HEK293 (cell line): Measurements from ENCODE around the gene PYROXD2.

Source experiments
- AEBP2 ChIP-seq: fragments of 450-650 bp; formaldehyde crosslinking; IDR thresholded peaks from 2 replicates; pipeline ENCODE4 v1.5.1; 2016; ENCODE audit warnings: missing biosample characterization, missing genetic modification characterization, borderline replicate concordance
- FEZF1 ChIP-seq: fragments of 450-650 bp; formaldehyde crosslinking; IDR thresholded peaks from 2 replicates; pipeline ENCODE4 v1.5.1; 2016; ENCODE audit warnings: missing biosample characterization, missing genetic modification characterization
- GLI4 ChIP-seq: fragments of 450-650 bp; formaldehyde crosslinking; IDR thresholded peaks from 2 replicates; pipeline ENCODE4 v1.5.1; 2016; ENCODE audit warnings: missing biosample characterization, missing genetic modification characterization
- GLIS1 ChIP-seq: fragments of 450-650 bp; formaldehyde crosslinking; IDR thresholded peaks from 2 replicates; pipeline ENCODE4 v1.5.1; 2016; ENCODE audit warnings: missing biosample characterization, missing genetic modification characterization
- HOXA7 ChIP-seq: sonication (generic); formaldehyde crosslinking; IDR thresholded peaks from 2 replicates; pipeline ENCODE4 v1.8.1; 2022; ENCODE audit warnings: missing genetic modification reagents, borderline replicate concordance
- PBX3 ChIP-seq: sonication (generic); formaldehyde crosslinking; IDR thresholded peaks from 2 replicates; pipeline ENCODE4 v1.8.1; 2022; ENCODE audit warnings: mild to moderate bottlenecking, moderate library complexity, missing genetic modification reagents
- RBAK ChIP-seq: fragments of 450-650 bp; formaldehyde crosslinking; IDR thresholded peaks from 2 replicates; pipeline ENCODE4 v1.5.1; 2016; ENCODE audit warnings: missing biosample characterization, missing genetic modification characterization
- SETDB1 ChIP-seq: IDR thresholded peaks from one replicate; pipeline ENCODE4 v1.6.1; 2017; ENCODE audit warnings: mild to moderate bottlenecking, low read length, moderate library complexity, mixed read lengths; ENCODE audit not compliant: insufficient read length
- SP2 ChIP-seq: fragments of 450-650 bp; formaldehyde crosslinking; IDR thresholded peaks from 2 replicates; pipeline ENCODE4 v1.5.1; 2016; ENCODE audit warnings: missing biosample characterization, missing genetic modification characterization
- ZBTB48 ChIP-seq: fragments of 450-650 bp; formaldehyde crosslinking; IDR thresholded peaks from 2 replicates; pipeline ENCODE4 v1.5.1; 2016; ENCODE audit warnings: missing biosample characterization, missing genetic modification characterization
- ZBTB8A ChIP-seq: fragments of 450-650 bp; formaldehyde crosslinking; IDR thresholded peaks from 2 replicates; pipeline ENCODE4 v1.5.1; 2016; ENCODE audit warnings: missing biosample characterization, missing genetic modification characterization
- ZFP69B ChIP-seq: fragments of 450-650 bp; formaldehyde crosslinking; IDR thresholded peaks from 2 replicates; pipeline ENCODE4 v1.5.1; 2016; ENCODE audit warnings: missing biosample characterization, missing genetic modification characterization
- ZNF112 ChIP-seq: fragments of 450-650 bp; formaldehyde crosslinking; IDR thresholded peaks from 2 replicates; pipeline ENCODE4 v1.5.0; 2017; ENCODE audit warnings: missing biosample characterization, missing genetic modification characterization
- ZNF146 ChIP-seq: fragments of 450-650 bp; formaldehyde crosslinking; IDR thresholded peaks from 2 replicates; pipeline ENCODE4 v1.5.1; 2016; ENCODE audit warnings: missing biosample characterization, missing genetic modification characterization
- ZNF184 ChIP-seq: fragments of 450-650 bp; IDR thresholded peaks from 2 replicates; pipeline ENCODE4 v1.5.1; 2018; ENCODE audit warnings: missing biosample characterization, mild to moderate bottlenecking, missing genetic modification characterization
- ZNF211 ChIP-seq: fragments of 450-650 bp; formaldehyde crosslinking; IDR thresholded peaks from 2 replicates; pipeline ENCODE4 v1.5.1; 2016; ENCODE audit warnings: low read depth, missing biosample characterization, missing genetic modification characterization
- ZNF248 ChIP-seq: fragments of 450-650 bp; formaldehyde crosslinking; IDR thresholded peaks from 2 replicates; pipeline ENCODE4 v1.5.1; 2017; ENCODE audit warnings: missing biosample characterization, missing genetic modification characterization
- ZNF292 ChIP-seq: fragments of 450-650 bp; formaldehyde crosslinking; IDR thresholded peaks from 2 replicates; pipeline ENCODE4 v1.5.1; 2016; ENCODE audit warnings: low read depth, missing biosample characterization, missing genetic modification characterization, borderline replicate concordance
- ZNF324 ChIP-seq: fragments of 450-650 bp; formaldehyde crosslinking; IDR thresholded peaks from 2 replicates; pipeline ENCODE4 v1.5.1; 2016; ENCODE audit warnings: missing biosample characterization, missing genetic modification characterization
- ZNF341 ChIP-seq: fragments of 450-650 bp; formaldehyde crosslinking; IDR thresholded peaks from 2 replicates; pipeline ENCODE4; 2016; ENCODE audit warnings: low read depth, missing biosample characterization, missing genetic modification characterization
- ZNF37A ChIP-seq: fragments of 450-650 bp; IDR thresholded peaks from 2 replicates; pipeline ENCODE4 v1.5.1; 2018; ENCODE audit warnings: missing biosample characterization, missing genetic modification characterization
- ZNF394 ChIP-seq: fragments of 450-650 bp; formaldehyde crosslinking; IDR thresholded peaks from 2 replicates; pipeline ENCODE4 v1.5.1; 2016; ENCODE audit warnings: missing biosample characterization, missing genetic modification characterization, mild to moderate bottlenecking, moderate library complexity, borderline replicate concordance
- ZNF423 ChIP-seq: fragments of 450-650 bp; formaldehyde crosslinking; IDR thresholded peaks from 2 replicates; pipeline ENCODE4 v1.5.1; 2016; ENCODE audit warnings: missing biosample characterization, missing genetic modification characterization
- ZNF530 ChIP-seq: fragments of 450-650 bp; formaldehyde crosslinking; IDR thresholded peaks from 2 replicates; pipeline ENCODE4 v1.5.1; 2016; ENCODE audit warnings: low read depth, missing biosample characterization, missing genetic modification characterization
- ZNF571 ChIP-seq: fragments of 450-650 bp; formaldehyde crosslinking; IDR thresholded peaks from 2 replicates; pipeline ENCODE4 v1.5.0; 2017; ENCODE audit warnings: missing biosample characterization, missing genetic modification characterization
- ZNF624 ChIP-seq: fragments of 450-650 bp; formaldehyde crosslinking; IDR thresholded peaks from 2 replicates; pipeline ENCODE4 v1.5.1; 2017; ENCODE audit warnings: missing biosample characterization, missing genetic modification characterization
- ZNF629 ChIP-seq: fragments of 450-650 bp; formaldehyde crosslinking; IDR thresholded peaks from 2 replicates; pipeline ENCODE4 v1.5.1; 2017; ENCODE audit warnings: missing biosample characterization, missing genetic modification characterization
- ZNF660 ChIP-seq: fragments of 450-650 bp; IDR thresholded peaks from 2 replicates; pipeline ENCODE4 v1.5.1; 2018; ENCODE audit warnings: missing biosample characterization, mild to moderate bottlenecking, missing genetic modification characterization
- ZNF670 ChIP-seq: fragments of 450-650 bp; formaldehyde crosslinking; IDR thresholded peaks from 2 replicates; pipeline ENCODE4 v1.5.1; 2016; ENCODE audit warnings: missing biosample characterization, missing genetic modification characterization, low read depth
- ZNF747 ChIP-seq: fragments of 450-650 bp; formaldehyde crosslinking; IDR thresholded peaks from 2 replicates; pipeline ENCODE4 v1.5.1; 2016; ENCODE audit warnings: missing biosample characterization, missing genetic modification characterization
- ZSCAN16 ChIP-seq: fragments of 450-650 bp; formaldehyde crosslinking; IDR thresholded peaks from 2 replicates; pipeline ENCODE4 v1.5.1; 2016; ENCODE audit warnings: missing biosample characterization, missing genetic modification characterization
- ZSCAN18 ChIP-seq: fragments of 450-650 bp; formaldehyde crosslinking; IDR thresholded peaks from 2 replicates; pipeline ENCODE4 v1.5.1; 2016; ENCODE audit warnings: missing biosample characterization, missing genetic modification characterization
- ZSCAN23 ChIP-seq: fragments of 450-650 bp; formaldehyde crosslinking; IDR thresholded peaks from 2 replicates; pipeline ENCODE4 v1.5.1; 2016; ENCODE audit warnings: missing biosample characterization, missing genetic modification characterization
- TF ChIP-seq, protein P1 (sequence below): fragments of 450-650 bp; formaldehyde crosslinking; IDR thresholded peaks from 2 replicates; pipeline ENCODE4 v1.5.1; 2016; ENCODE audit warnings: missing biosample characterization, missing genetic modification characterization
- TF ChIP-seq, protein P2 (sequence below): fragments of 450-650 bp; formaldehyde crosslinking; IDR thresholded peaks from 2 replicates; pipeline ENCODE4 v1.5.1; 2016; ENCODE audit warnings: missing biosample characterization, missing genetic modification characterization, low read depth
- TF ChIP-seq, protein P3 (sequence below): fragments of 450-650 bp; formaldehyde crosslinking; IDR thresholded peaks from 2 replicates; pipeline ENCODE4 v1.5.1; 2016; ENCODE audit warnings: missing biosample characterization, missing genetic modification characterization

Gene PYROXD2

GRCh38 chr10:98446661-98447221, 31.8 kb upstream of the PYROXD2 start, which contains the start of gene HPS1 (continued):
- no peak for TF ChIP-seq ZNF423 (tag by site-specific recombination)
- TF ChIP-seq GLIS1 (tag by site-specific recombination), result peak; percentile 45; the same call in 1 of the 2 replicates
- no peak for TF ChIP-seq ZSCAN18
- TF ChIP-seq ZNF660 (tag by site-specific recombination), result peak; percentile 83
- no peak for TF ChIP-seq PBX3
- no peak for TF ChIP-seq ZSCAN16 (tag by site-specific recombination)
- peak; percentile 87 for TF ChIP-seq ZNF341 (tag by site-specific recombination)
- no peak for TF ChIP-seq ZNF211 (tag by site-specific recombination)
- TF ChIP-seq FEZF1 (tag by site-specific recombination), result no peak
- TF ChIP-seq ZNF670 (tag by site-specific recombination), result no peak
- TF ChIP-seq ZFP69B (tag by site-specific recombination), result no peak
- TF ChIP-seq ZBTB8A (tag by site-specific recombination), result peak; percentile 31; the same call in 1 of the 2 replicates
- no peak for TF ChIP-seq ZNF747 (tag by site-specific recombination)
- no peak for TF ChIP-seq GLI4 (tag by site-specific recombination)
- peak; percentile 74; the same call in 1 of the 2 replicates for TF ChIP-seq ZNF324 (tag by site-specific recombination)
- no peak for TF ChIP-seq RBAK (tag by site-specific recombination)
- TF ChIP-seq, protein P1, sequence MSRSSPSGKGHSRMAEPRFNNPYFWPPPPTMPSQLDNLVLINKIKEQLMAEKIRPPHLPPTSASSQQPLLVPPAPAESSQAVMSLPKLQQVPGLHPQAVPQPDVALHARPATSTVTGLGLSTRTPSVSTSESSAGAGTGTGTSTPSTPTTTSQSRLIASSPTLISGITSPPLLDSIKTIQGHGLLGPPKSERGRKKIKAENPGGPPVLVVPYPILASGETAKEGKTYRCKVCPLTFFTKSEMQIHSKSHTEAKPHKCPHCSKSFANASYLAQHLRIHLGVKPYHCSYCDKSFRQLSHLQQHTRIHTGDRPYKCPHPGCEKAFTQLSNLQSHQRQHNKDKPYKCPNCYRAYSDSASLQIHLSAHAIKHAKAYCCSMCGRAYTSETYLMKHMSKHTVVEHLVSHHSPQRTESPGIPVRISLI (tag by site-specific recombination), result no peak
- TF ChIP-seq, protein P2, sequence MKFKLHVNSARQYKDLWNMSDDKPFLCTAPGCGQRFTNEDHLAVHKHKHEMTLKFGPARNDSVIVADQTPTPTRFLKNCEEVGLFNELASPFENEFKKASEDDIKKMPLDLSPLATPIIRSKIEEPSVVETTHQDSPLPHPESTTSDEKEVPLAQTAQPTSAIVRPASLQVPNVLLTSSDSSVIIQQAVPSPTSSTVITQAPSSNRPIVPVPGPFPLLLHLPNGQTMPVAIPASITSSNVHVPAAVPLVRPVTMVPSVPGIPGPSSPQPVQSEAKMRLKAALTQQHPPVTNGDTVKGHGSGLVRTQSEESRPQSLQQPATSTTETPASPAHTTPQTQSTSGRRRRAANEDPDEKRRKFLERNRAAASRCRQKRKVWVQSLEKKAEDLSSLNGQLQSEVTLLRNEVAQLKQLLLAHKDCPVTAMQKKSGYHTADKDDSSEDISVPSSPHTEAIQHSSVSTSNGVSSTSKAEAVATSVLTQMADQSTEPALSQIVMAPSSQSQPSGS, result no peak
- no peak; the same call in none of the 2 replicates for TF ChIP-seq ZNF629 (tag by site-specific recombination)
- TF ChIP-seq ZNF530, result no peak
- TF ChIP-seq, protein P3, sequence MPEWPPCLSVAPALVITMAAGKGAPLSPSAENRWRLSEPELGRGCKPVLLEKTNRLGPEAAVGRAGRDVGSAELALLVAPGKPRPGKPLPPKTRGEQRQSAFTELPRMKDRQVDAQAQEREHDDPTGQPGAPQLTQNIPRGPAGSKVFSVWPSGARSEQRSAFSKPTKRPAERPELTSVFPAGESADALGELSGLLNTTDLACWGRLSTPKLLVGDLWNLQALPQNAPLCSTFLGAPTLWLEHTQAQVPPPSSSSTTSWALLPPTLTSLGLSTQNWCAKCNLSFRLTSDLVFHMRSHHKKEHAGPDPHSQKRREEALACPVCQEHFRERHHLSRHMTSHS (tag by site-specific recombination), result no peak
- no peak for TF ChIP-seq SETDB1
- TF ChIP-seq ZNF146, result no peak
- no peak for TF ChIP-seq ZNF394 (tag by site-specific recombination)
- TF ChIP-seq HOXA7 (CRISPR knock-in tag), result no peak
- no peak for TF ChIP-seq AEBP2 (tag by site-specific recombination)
- TF ChIP-seq ZNF248, result no peak
- no peak for TF ChIP-seq ZNF37A (tag by site-specific recombination)
- TF ChIP-seq ZBTB48, result 0 out of 2 replicates have a peak, but pooled peaks have one; percentile 24
- TF ChIP-seq ZNF112 (tag by site-specific recombination), result no peak
- TF ChIP-seq ZNF571 (tag by site-specific recombination), result no peak
- TF ChIP-seq ZNF292 (tag by site-specific recombination), result no peak
- 0 out of 2 replicates have a peak, but pooled peaks have one; percentile 40 for TF ChIP-seq ZNF184 (tag by site-specific recombination)
- no peak for TF ChIP-seq ZSCAN23
- TF ChIP-seq SP2, result peak; percentile 60
- TF ChIP-seq ZNF624 (tag by site-specific recombination), result no peak
